GM21447 (cell line): ENCODE measurements around the gene GOLPH3.

Experiments
- ATAC-seq: cut with Tn5 transposase; IDR thresholded peaks from one replicate; pipeline ENCODE4 v1.9.1; 2021; ENCODE audit not compliant: unreplicated experiment

GOLPH3 gene

DNA sequence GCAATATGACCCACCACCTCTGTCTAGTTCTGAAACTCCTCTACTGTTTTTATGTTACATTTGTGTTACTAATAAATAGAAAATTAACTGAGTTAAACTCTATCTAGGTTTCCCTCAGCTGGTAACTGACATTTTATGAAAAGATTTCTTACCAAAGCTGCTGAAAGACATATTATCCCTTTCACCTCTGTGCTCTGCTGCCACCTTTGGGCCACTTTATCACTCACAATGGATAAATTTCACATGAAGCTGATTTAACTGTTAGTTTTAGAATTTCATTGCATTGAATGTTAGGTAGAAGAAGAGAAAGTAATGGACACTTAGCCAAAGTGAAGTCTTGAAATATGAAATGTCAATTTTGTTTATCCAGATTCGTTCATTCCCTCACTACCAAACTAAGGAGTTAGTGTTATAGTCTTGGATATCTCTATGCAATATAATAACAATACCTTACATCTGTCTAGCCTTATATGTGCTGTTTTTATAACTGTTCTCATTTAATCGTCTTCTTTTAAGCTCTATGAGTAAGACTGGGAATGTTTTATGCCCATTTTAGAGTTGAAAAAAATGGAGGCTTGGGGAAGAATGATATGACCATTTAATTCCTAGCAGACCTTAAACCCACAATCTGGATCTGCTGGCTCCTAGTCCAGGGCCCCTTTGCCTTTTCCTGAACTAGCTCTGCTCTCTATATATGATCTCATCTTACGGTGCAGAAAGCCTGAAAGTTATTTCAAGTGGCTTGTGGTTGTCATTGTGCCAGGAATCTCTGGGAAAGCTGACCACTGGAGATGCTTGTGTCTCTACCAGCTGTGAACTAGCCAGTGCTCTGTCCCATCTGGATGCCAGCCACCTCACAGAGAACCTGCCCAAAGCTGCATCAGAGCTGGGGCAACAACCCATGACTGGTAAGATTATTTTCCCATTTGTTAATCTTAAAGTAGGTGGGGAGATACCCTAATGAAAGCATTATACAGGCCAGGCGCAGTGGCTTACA, 97.1 kb downstream of the GOLPH3 start:
- ATAC-seq, result no peak
